ENCODE data around the gene DDX5. TPM values are rescaled to one million over a fixed set of nuclear protein-coding genes. Genes with fewer than 3 reads are reported as not detected.
A peak's percentile ranks its signal among the peaks of the same experiment; 100 is the strongest.

Gene DDX5
- 649 TPM for polyA plus RNA-seq (2013, experiment 1 of 2)
- 611 TPM for polyA plus RNA-seq (2013, experiment 2 of 2)

DNA sequence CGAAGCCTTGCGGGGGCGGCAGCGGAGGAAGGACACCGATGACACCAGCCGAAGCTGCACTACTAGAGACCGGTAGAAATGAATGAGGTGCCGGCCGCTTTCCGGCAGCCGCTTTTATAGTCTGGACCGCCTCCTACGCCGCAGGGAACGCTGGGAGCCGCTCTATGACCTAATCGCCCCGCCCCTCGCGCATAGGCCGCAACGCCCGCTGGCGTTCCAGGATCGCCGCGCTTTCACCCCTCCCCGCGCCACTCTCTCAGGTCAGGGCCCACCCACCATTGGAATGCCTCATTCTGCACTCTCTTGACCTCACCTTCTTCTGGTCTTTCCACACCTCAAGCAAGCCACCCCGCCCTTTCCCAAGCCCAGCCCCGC, at the start of gene DDX5:
Gene DDX5, minus strand, starts transcription at position 89 of the 375 bp plus-strand sequence. CDS start 170 bp downstream, outside the sequence.
- Histone ChIP-seq H2AK5ac (ENCODE audit: low read length, severe bottlenecking) (peak within 1 kb of the TSS; percentile 99), H3K9me3 (ENCODE audit: control insufficient read depth, low read length) (no peaks in the 10 kb centered on the region), H4K91ac (ENCODE audit: low read length) (peak within 1 kb of the TSS; percentile 94), H2BK12ac (ENCODE audit: low read length in 2 of 2) (peak within 1 kb of the TSS; percentile 50 to 61), H3K9ac (ENCODE audit: low read length) (peak within 1 kb of the TSS; percentile 100), H3K23ac (ENCODE audit: low read length in 2 of 2) (peak within 1 kb of the TSS; percentile 5 to 37), H3K18ac (ENCODE audit: low read depth in 1 of 2, low read length in 2 of 2) (peak within 1 kb of the TSS; percentile 96 to 99), H3K4me2 (ENCODE audit: low read length, poor library complexity, severe bottlenecking) (peak within 1 kb of the TSS; percentile 67), H3K4me3 (ENCODE audit: insufficient read depth in 1 of 2, low read depth in 1 of 2, low read length in 2 of 2) (peak within 1 kb of the TSS; percentile 85 to 93), H3K27ac (ENCODE audit: low read length, poor library complexity, severe bottlenecking) (peak within 1 kb of the TSS; percentile 96), H3K4me1 (ENCODE audit: control insufficient read depth, insufficient read depth, low read depth, low read length) (peaks cover 6% of the 10 kb centered on the region), H2BK120ac (ENCODE audit: low read depth, low read length) (peak within 1 kb of the TSS; percentile 89), H3K36me3 (ENCODE audit: control insufficient read depth in 1 of 2, insufficient read depth in 2 of 2, low read depth in 1 of 2, low read length in 2 of 2) (peaks cover 17 to 60% of the 10 kb centered on the region in 2 experiments), H3K27me3 (ENCODE audit: control insufficient read depth in 1 of 2, insufficient read depth in 1 of 2, low read length in 2 of 2) (no peaks in the 10 kb centered on the region), H3K4ac (ENCODE audit: low read depth in 1 of 2, low read length in 2 of 2) (peak within 1 kb of the TSS; percentile 99 to 100), H4K8ac (ENCODE audit: low read length) (peak within 1 kb of the TSS; percentile 99), H2AFZ (ENCODE audit: low read depth, low read length) (peak within 1 kb of the TSS; percentile 30), H3K79me1 (replicated peaks; ENCODE audit: low read length, poor library complexity, severe bottlenecking) (peaks cover 7% of the 10 kb centered on the region), H2BK15ac (ENCODE audit: low read depth, poor library complexity, severe bottlenecking) (peak within 1 kb of the TSS; percentile 87), H3K14ac (ENCODE audit: low read length in 2 of 2) (peak within 1 kb of the TSS; percentile 82 to 95), H2BK5ac (ENCODE audit: low read depth, low read length, poor library complexity, severe bottlenecking) (peak within 1 kb of the TSS; percentile 93)
- under 1% methylated on average over 31 of the region's 31 CpGs for WGBS
- DNase-seq: peak; percentile 97

DNA sequence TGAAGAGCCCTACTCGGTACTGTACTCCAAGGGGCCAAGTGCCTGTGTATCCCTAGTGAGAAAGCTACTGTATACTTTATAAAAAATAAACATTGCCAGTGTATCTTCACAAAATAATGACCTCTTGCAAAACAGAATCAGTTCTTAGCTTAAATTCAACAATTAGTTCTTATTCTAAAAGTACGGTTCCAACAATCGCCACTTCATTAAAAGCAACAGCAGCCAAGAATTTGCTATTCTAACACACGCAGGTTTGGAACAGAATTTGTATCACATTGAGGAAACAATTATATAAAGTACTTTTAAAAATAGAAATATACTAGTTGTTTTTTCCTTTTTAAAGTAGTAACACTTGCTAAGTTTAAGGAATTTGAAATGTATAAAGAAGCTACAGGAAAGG, 49.2 kb upstream of the DDX5 start:
- Histone ChIP-seq H3K79me1 (replicated peaks; ENCODE audit: low read length, poor library complexity, severe bottlenecking) (peaks cover 6% of the 10 kb centered on the region), H3K27me3 (ENCODE audit: control insufficient read depth in 1 of 2, insufficient read depth in 1 of 2, low read length in 2 of 2) (no peaks in the 10 kb centered on the region), H4K91ac (ENCODE audit: low read length) (no peak overlapping the region), H4K8ac (ENCODE audit: low read length) (no peak overlapping the region), H3K27ac (ENCODE audit: low read length, poor library complexity, severe bottlenecking) (no peak overlapping the region), H2BK120ac (ENCODE audit: low read depth, low read length) (no peak overlapping the region), H3K18ac (ENCODE audit: low read depth in 1 of 2, low read length in 2 of 2) (no peak overlapping the region), H3K4me2 (ENCODE audit: low read length, poor library complexity, severe bottlenecking) (no peak overlapping the region), H2BK15ac (ENCODE audit: low read depth, poor library complexity, severe bottlenecking) (no peak overlapping the region), H3K36me3 (ENCODE audit: control insufficient read depth in 1 of 2, insufficient read depth in 2 of 2, low read depth in 1 of 2, low read length in 2 of 2) (peaks cover 23 to 98% of the 10 kb centered on the region in 2 experiments), H3K14ac (ENCODE audit: low read length in 2 of 2) (no peak overlapping the region), H2AFZ (ENCODE audit: low read depth, low read length) (no peak overlapping the region), H2BK12ac (ENCODE audit: low read length in 2 of 2) (no peak overlapping the region), H3K4me1 (ENCODE audit: control insufficient read depth, insufficient read depth, low read depth, low read length) (no peaks in the 10 kb centered on the region), H3K23ac (ENCODE audit: low read length in 2 of 2) (no peak overlapping the region), H3K4ac (ENCODE audit: low read depth in 1 of 2, low read length in 2 of 2) (no peak overlapping the region), H3K4me3 (ENCODE audit: insufficient read depth in 1 of 2, low read depth in 1 of 2, low read length in 2 of 2) (no peak overlapping the region), H3K9ac (ENCODE audit: low read length) (peak overlapping the region; percentile 13), H3K9me3 (ENCODE audit: control insufficient read depth, low read length) (no peaks in the 10 kb centered on the region), H2AK5ac (ENCODE audit: low read length, severe bottlenecking) (no peak overlapping the region), H2BK5ac (ENCODE audit: low read depth, low read length, poor library complexity, severe bottlenecking) (no peak overlapping the region)
- DNase-seq: no peak
- WGBS: 97% methylated on average over 2 of the region's 4 CpGs

DNA sequence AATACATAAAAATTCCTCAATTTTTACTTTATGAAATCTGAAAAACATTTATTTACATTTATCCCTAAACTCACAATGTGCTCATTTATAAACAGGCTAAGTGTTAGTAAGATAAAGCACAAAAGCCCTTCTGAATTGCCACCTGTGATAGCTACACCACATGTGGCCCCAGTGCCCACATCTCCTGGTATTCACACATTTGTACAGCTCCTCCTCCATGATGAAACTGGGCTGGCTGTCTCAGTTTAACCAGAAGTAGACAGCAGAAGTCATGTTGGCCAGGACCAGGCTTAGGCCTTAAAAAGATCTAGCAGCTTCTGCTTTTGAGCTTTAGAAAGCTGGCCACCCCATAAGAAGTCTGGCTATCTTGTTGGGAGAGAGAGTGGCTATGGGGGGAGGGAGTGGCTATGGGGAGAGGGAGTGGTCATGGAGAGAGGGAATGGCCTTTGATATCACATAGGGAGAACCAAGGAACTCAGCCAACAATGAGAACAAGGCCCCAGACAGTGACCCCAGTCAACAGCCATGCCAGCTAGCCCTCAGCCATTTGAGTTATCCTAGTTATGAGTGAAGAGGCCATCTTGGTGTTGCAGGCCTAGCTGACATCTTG, 48.0 kb upstream of the DDX5 start:
- Histone ChIP-seq H3K36me3 (ENCODE audit: control insufficient read depth in 1 of 2, insufficient read depth in 2 of 2, low read depth in 1 of 2, low read length in 2 of 2) (peaks cover 21 to 98% of the 10 kb centered on the region in 2 experiments), H2BK120ac (ENCODE audit: low read depth, low read length) (no peak overlapping the region), H3K4me2 (ENCODE audit: low read length, poor library complexity, severe bottlenecking) (no peak overlapping the region), H2AFZ (ENCODE audit: low read depth, low read length) (no peak overlapping the region), H3K4me3 (ENCODE audit: insufficient read depth in 1 of 2, low read depth in 1 of 2, low read length in 2 of 2) (no peak overlapping the region), H3K27ac (ENCODE audit: low read length, poor library complexity, severe bottlenecking) (peak overlapping the region; percentile 10), H3K79me1 (replicated peaks; ENCODE audit: low read length, poor library complexity, severe bottlenecking) (peaks cover 6% of the 10 kb centered on the region), H3K9me3 (ENCODE audit: control insufficient read depth, low read length) (no peaks in the 10 kb centered on the region), H2BK12ac (ENCODE audit: low read length in 2 of 2) (peak overlapping the region in 1 of 2 experiments; percentile 25), H2AK5ac (ENCODE audit: low read length, severe bottlenecking) (no peak overlapping the region), H3K4me1 (ENCODE audit: control insufficient read depth, insufficient read depth, low read depth, low read length) (no peaks in the 10 kb centered on the region), H3K27me3 (ENCODE audit: control insufficient read depth in 1 of 2, insufficient read depth in 1 of 2, low read length in 2 of 2) (no peaks in the 10 kb centered on the region), H3K4ac (ENCODE audit: low read depth in 1 of 2, low read length in 2 of 2) (no peak overlapping the region), H3K14ac (ENCODE audit: low read length in 2 of 2) (no peak overlapping the region), H4K8ac (ENCODE audit: low read length) (no peak overlapping the region), H3K9ac (ENCODE audit: low read length) (no peak overlapping the region), H3K23ac (ENCODE audit: low read length in 2 of 2) (no peak overlapping the region), H3K18ac (ENCODE audit: low read depth in 1 of 2, low read length in 2 of 2) (no peak overlapping the region), H2BK5ac (ENCODE audit: low read depth, low read length, poor library complexity, severe bottlenecking) (no peak overlapping the region), H2BK15ac (ENCODE audit: low read depth, poor library complexity, severe bottlenecking) (no peak overlapping the region), H4K91ac (ENCODE audit: low read length) (no peak overlapping the region)
- DNase-seq: no peak

DNA sequence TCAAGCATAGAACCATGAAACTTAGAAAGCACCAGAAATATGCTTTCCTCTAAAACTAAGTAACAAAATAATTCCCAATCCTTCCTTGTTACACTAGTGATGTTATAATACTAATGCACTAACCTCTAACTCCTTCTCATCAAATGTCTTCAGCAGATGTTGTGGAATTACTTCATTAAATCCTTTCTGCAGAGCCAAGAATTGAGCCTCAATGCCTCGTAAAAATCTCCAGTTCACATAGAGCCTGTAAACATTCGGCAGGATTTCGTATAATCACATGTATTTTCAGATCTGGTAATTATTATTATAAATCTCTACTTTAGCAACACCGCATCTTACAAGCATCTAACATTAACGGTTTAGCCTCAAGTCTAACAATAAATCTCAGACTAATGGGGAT, 45.4 kb upstream of the DDX5 start:
- H3K4me3 ChIP-seq (ENCODE audit: insufficient read depth in 1 of 2, low read depth in 1 of 2, low read length in 2 of 2): no peak overlapping the region
- H3K23ac ChIP-seq (ENCODE audit: low read length in 2 of 2): no peak overlapping the region
- peaks cover 10% of the 10 kb centered on the region for H3K79me1 ChIP-seq (replicated peaks; ENCODE audit: low read length, poor library complexity, severe bottlenecking)
- no peak overlapping the region for H4K8ac ChIP-seq (ENCODE audit: low read length)
- no peaks in the 10 kb centered on the region for H3K27me3 ChIP-seq (ENCODE audit: control insufficient read depth in 1 of 2, insufficient read depth in 1 of 2, low read length in 2 of 2)
- H2AFZ ChIP-seq (ENCODE audit: low read depth, low read length): no peak overlapping the region
- H4K91ac ChIP-seq (ENCODE audit: low read length): no peak overlapping the region
- DNase-seq: no peak
- H2BK5ac ChIP-seq (ENCODE audit: low read depth, low read length, poor library complexity, severe bottlenecking): no peak overlapping the region
- H3K4me2 ChIP-seq (ENCODE audit: low read length, poor library complexity, severe bottlenecking): no peak overlapping the region
- no peak overlapping the region for H2AK5ac ChIP-seq (ENCODE audit: low read length, severe bottlenecking)
- H3K14ac ChIP-seq (ENCODE audit: low read length in 2 of 2): no peak overlapping the region
- no peak overlapping the region for H3K27ac ChIP-seq (ENCODE audit: low read length, poor library complexity, severe bottlenecking)
- H3K4ac ChIP-seq (ENCODE audit: low read depth in 1 of 2, low read length in 2 of 2): no peak overlapping the region
- H3K36me3 ChIP-seq (ENCODE audit: control insufficient read depth in 1 of 2, insufficient read depth in 2 of 2, low read depth in 1 of 2, low read length in 2 of 2): peaks cover 30 to 98% of the 10 kb centered on the region in 2 experiments
- no peak overlapping the region for H2BK120ac ChIP-seq (ENCODE audit: low read depth, low read length)
- no peak overlapping the region for H3K18ac ChIP-seq (ENCODE audit: low read depth in 1 of 2, low read length in 2 of 2)
- peak overlapping the region; percentile 24 for H3K9ac ChIP-seq (ENCODE audit: low read length)
- 100% methylated on average over 1 of the region's 5 CpGs for WGBS
- H2BK12ac ChIP-seq (ENCODE audit: low read length in 2 of 2): no peak overlapping the region
- no peaks in the 10 kb centered on the region for H3K9me3 ChIP-seq (ENCODE audit: control insufficient read depth, low read length)
- H3K4me1 ChIP-seq (ENCODE audit: control insufficient read depth, insufficient read depth, low read depth, low read length): no peaks in the 10 kb centered on the region
- no peak overlapping the region for H2BK15ac ChIP-seq (ENCODE audit: low read depth, poor library complexity, severe bottlenecking)
